Sigmoid colon (tissue), 7 donors: ENCODE data around the gene ZNF726. TPM values are rescaled to one million over a fixed set of nuclear protein-coding genes. Genes with fewer than 3 reads are reported as not detected.
"Not testable (repeated sequence)": the region's sequence is repeated elsewhere in the genome, so short reads cannot be mapped to it uniquely, and the experiment has no call there.

Experiments
- DNase-seq: peaks from one replicate; pipeline ENCODE4 v3.0.0-alpha.2; 2019
- H3K27ac ChIP-seq, 4 donors: fragments of 200-600 bp; sonication (generic); one replicate each; pipeline ENCODE4 v1.5.1; 2016 to 2019; ENCODE audit warnings: mild to moderate bottlenecking in 1 of 4
- H3K27me3 ChIP-seq, 3 donors: fragments of 200-600 bp; sonication (generic); one replicate each; pipeline ENCODE4 v1.5.1; 2019; ENCODE audit warnings: mild to moderate bottlenecking in 1 of 3
- H3K36me3 ChIP-seq, 4 donors: fragments of 200-600 bp; sonication (generic); one replicate each; pipeline ENCODE4 v1.5.1; 2016 to 2019
- H3K4me1 ChIP-seq, 4 donors: fragments of 200-600 bp; sonication (generic); one replicate each; pipeline ENCODE4 v1.5.1; 2017 to 2019
- H3K4me3 ChIP-seq, 4 donors: fragments of 200-600 bp; sonication (generic); one replicate each; pipeline ENCODE4 v1.5.1; 2017 to 2019; ENCODE audit warnings: mild to moderate bottlenecking in 2 of 4, moderate library complexity in 1 of 4
- H3K9me3 ChIP-seq, 4 donors: fragments of 200-600 bp in 3 of 4; sonication (generic) in 3 of 4; one replicate each; pipeline versions ENCODE4 v1.5.1 to v1.6.1; 2013 to 2019
- CTCF ChIP-seq, 4 experiments: fragments of 450-650 bp in 3 of 4; fragments of 200-600 bp in 1 of 4; IDR thresholded peaks; one replicate each; pipeline ENCODE4 v1.5.1; 2016 to 2019; ENCODE audit warnings: antibody characterized with exemption in 4 of 4, mild to moderate bottlenecking in 3 of 4, moderate library complexity in 2 of 4
- EP300 ChIP-seq, 4 donors: sonication (generic); formaldehyde crosslinking; IDR thresholded peaks; one replicate each; pipeline ENCODE4 v1.6.1; 2017; ENCODE audit warnings: antibody characterized with exemption in 4 of 4
- POLR2A ChIP-seq, 2 donors: fragments of 450-650 bp; IDR thresholded peaks; one replicate each; pipeline ENCODE4 v1.6.1; 2016; ENCODE audit warnings: antibody characterized with exemption in 2 of 2, mild to moderate bottlenecking in 2 of 2, moderate library complexity in 2 of 2
- POLR2AphosphoS5 ChIP-seq, 4 donors: sonication (generic); formaldehyde crosslinking; IDR thresholded peaks; one replicate each; pipeline ENCODE4 v1.6.1; 2017; ENCODE audit warnings: antibody characterized with exemption in 4 of 4
- WGBS, 2 donors: extraction: QIAGEN DNeasy Blood & Tissue Kit; methylation state at CpG; one replicate each; pipeline ENCODE4 v1.1.7; 2013; 5-methylcytosine and 5-hydroxymethylcytosine counted together
- intact Hi-C: fragments of 100-400 bp; cut with DNase I; formaldehyde crosslinking; loops from one replicate; pipeline ENCODE4 v1.15.1; 2023
- polyA plus RNA-seq, 3 donors: library from polyadenylated mRNA; stranded (reverse); fragments of 200-250 nt; gene quantifications; one replicate each; pipeline ENCODE4 v1.2.3, GENCODE V29; 2013
- total RNA-seq, 4 donors: library from RNA; depleted of rRNA; stranded (reverse); fragments of >200 nt; gene quantifications; one replicate each; pipeline ENCODE4 v1.1.0, GENCODE V29; 2016
- donor health status: healthy with polysubstance abuse.
- donor health status: Bipolar disorder and iron deficiency.
- donor health status: healthy.

Gene ZNF726
- total and polyA plus RNA-seq, 7 donors = 0.54 to 4.9 (median 2.4) TPM; not detected in 1

- H3K27me3 ChIP-seq = no peaks in the 10 kb centered on the region
- H3K27ac ChIP-seq = no peak overlapping the region
- H3K36me3 ChIP-seq = no peaks in the 10 kb centered on the region
- no peak for DNase-seq
- H3K4me3 ChIP-seq = no peak overlapping the region
- TF ChIP-seq CTCF (IDR thresholded peaks at IDR 0.05) = no peak
- no peak for TF ChIP-seq EP300 (IDR thresholded peaks at IDR 0.05)
- no peak for TF ChIP-seq POLR2AphosphoS5 (IDR thresholded peaks at IDR 0.05)
- TF ChIP-seq POLR2A (IDR thresholded peaks at IDR 0.05) = no peak
- intact Hi-C loops = no loop called here
- WGBS, 2 donors = 97 to 98% methylated on average over 5 of the region's 5 CpGs
- H3K9me3 ChIP-seq = peaks cover 0 to 2% (median 0%) of the 10 kb centered on the region in 4 donors
- no peaks in the 10 kb centered on the region for H3K4me1 ChIP-seq
These were observed 10.6 kb downstream of the ZNF726 start for GRCh38 chr19:23925285-23925684.

- Histone ChIP-seq H3K4me1 (no peaks in the 10 kb centered on the region), H3K9me3 (peaks cover 4 to 24% (median 6%) of the 10 kb centered on the region in 4 donors), H3K4me3 (no peak overlapping the region), H3K36me3 (no peaks in the 10 kb centered on the region), H3K27me3 (no peaks in the 10 kb centered on the region), H3K27ac (no peak overlapping the region)
- 90 to 97% methylated on average over 1 of the region's 1 CpG for WGBS, 2 donors
- no peak for DNase-seq
- intact Hi-C loops = no loop called here
- TF ChIP-seq EP300 (IDR thresholded peaks at IDR 0.05) (no peak), POLR2AphosphoS5 (IDR thresholded peaks at IDR 0.05) (no peak), CTCF (IDR thresholded peaks at IDR 0.05) (no peak), POLR2A (IDR thresholded peaks at IDR 0.05) (no peak)
These were observed 18.2 kb downstream of the ZNF726 start for GRCh38 chr19:23932878-23933277.

- DNase-seq, H3K4me3 ChIP-seq, H3K36me3 ChIP-seq, H3K27ac ChIP-seq, H3K27me3 ChIP-seq, H3K4me1 ChIP-seq, intact Hi-C loops: not testable (repeated sequence)
- peaks cover 4 to 25% (median 6%) of the 10 kb centered on the region in 4 donors for H3K9me3 ChIP-seq
- WGBS, 2 donors = 96% methylated on average over 28 to 29 of the region's 29 CpGs
These were observed 22.3 kb downstream of the ZNF726 start for GRCh38 chr19:23937031-23937430.

- Histone ChIP-seq H3K4me1 (no peaks in the 10 kb centered on the region), H3K4me3 (no peak overlapping the region), H3K27me3 (no peaks in the 10 kb centered on the region), H3K9me3 (peaks cover 0 to 6% (median 0%) of the 10 kb centered on the region in 4 donors), H3K27ac (no peak overlapping the region), H3K36me3 (no peaks in the 10 kb centered on the region)
- WGBS, 2 donors = 68 to 89% methylated on average over 1 of the region's 1 CpG
- TF ChIP-seq CTCF (IDR thresholded peaks at IDR 0.05) = no peak
- no peak for TF ChIP-seq POLR2A (IDR thresholded peaks at IDR 0.05)
- TF ChIP-seq POLR2AphosphoS5 (IDR thresholded peaks at IDR 0.05) = no peak
- TF ChIP-seq EP300 (IDR thresholded peaks at IDR 0.05) = no peak
- intact Hi-C loops = no loop called here
- DNase-seq = no peak
These were observed 28.7 kb downstream of the ZNF726 start for GRCh38 chr19:23943411-23943810.

- TF ChIP-seq CTCF (IDR thresholded peaks at IDR 0.05) (no peak), POLR2AphosphoS5 (IDR thresholded peaks at IDR 0.05) (no peak), EP300 (IDR thresholded peaks at IDR 0.05) (no peak), POLR2A (IDR thresholded peaks at IDR 0.05) (no peak)
- H3K27ac ChIP-seq = no peak overlapping the region
- no peak for DNase-seq
- no peaks in the 10 kb centered on the region for H3K27me3 ChIP-seq
- no peaks in the 10 kb centered on the region for H3K9me3 ChIP-seq
- H3K36me3 ChIP-seq = no peaks in the 10 kb centered on the region
- H3K4me3 ChIP-seq = no peak overlapping the region
- no peaks in the 10 kb centered on the region for H3K4me1 ChIP-seq
- intact Hi-C loops = no loop called here
These were observed 31.9 kb downstream of the ZNF726 start for GRCh38 chr19:23946569-23946968.
